Ovary (tissue), 10 donors: ENCODE measurements around the gene SLC7A10. TPM values are rescaled to one million over a fixed set of nuclear protein-coding genes. Genes with fewer than 3 reads are reported as not detected.
A peak's percentile ranks its signal among the peaks of the same experiment; 100 is the strongest.

Source experiments
- DNase-seq, 5 donors: peaks; one replicate each; pipeline ENCODE4 v3.0.0-alpha.2; 2019 to 2020
- H3K27ac ChIP-seq, 2 donors: fragments of 200-600 bp; one replicate each; pipeline versions ENCODE4 v1.5.1 to v1.8.0; 2019 to 2022
- H3K27me3 ChIP-seq: fragments of 200-600 bp; one replicate; pipeline ENCODE4 v1.8.0; 2022
- H3K36me3 ChIP-seq: fragments of 200-600 bp; sonication (generic); one replicate; pipeline ENCODE4 v1.5.1; 2019
- H3K4me1 ChIP-seq: one replicate; pipeline ENCODE4 v1.8.1; 2013; ENCODE audit warnings: mild to moderate bottlenecking, moderate library complexity; ENCODE audit not compliant: insufficient read depth
- H3K4me3 ChIP-seq: fragments of 200-600 bp; sonication (generic); one replicate; pipeline ENCODE4 v1.5.1; 2017
- H3K9me3 ChIP-seq, 2 donors: fragments of 200-600 bp in 1 of 2; sonication (generic) in 1 of 2; one replicate each; pipeline versions ENCODE4 v1.5.1 to v1.8.1; 2013 to 2019; ENCODE audit warnings: mild to moderate bottlenecking in 1 of 2, moderate library complexity in 1 of 2
- EP300 ChIP-seq: sonication (generic); formaldehyde crosslinking; IDR thresholded peaks from one replicate; pipeline ENCODE4 v1.6.1; 2017; ENCODE audit warnings: antibody characterized with exemption
- POLR2A ChIP-seq: fragments of 450-650 bp; IDR thresholded peaks from one replicate; pipeline ENCODE4 v1.6.1; 2017; ENCODE audit warnings: antibody characterized with exemption, mild to moderate bottlenecking, moderate library complexity
- WGBS, 3 donors: extraction: QIAGEN DNeasy Blood & Tissue Kit in 1 of 3; methylation state at CpG; one replicate each; pipeline versions ENCODE4 v1.1.5 to v1.1.7; 2013 to 2017; 5-methylcytosine and 5-hydroxymethylcytosine counted together
- intact Hi-C, 4 donors: fragments of 100-400 bp; cut with DNase I; formaldehyde crosslinking; loops; one replicate each; pipeline versions ENCODE4 v1.11.0 to v1.15.1; 2022 to 2023
- long read RNA-seq, 3 donors: library from polyadenylated mRNA in 2 of 3; unstranded in 2 of 3; transcript quantifications; one replicate each; pipeline ENCODE4 v2.0.0 and lab custom pipeline, GENCODE V29; 2021 to 2026
- polyA plus RNA-seq, 2 donors: library from polyadenylated mRNA; stranded (reverse); fragments of 200-250 nt in 1 of 2; fragments of 350-450 nt in 1 of 2; fragmentation: Illumina TruSeq in 1 of 2; extraction: RNeasy Lipid Tissue Mini Kit (QIAGEN cat#74804) in 1 of 2; gene quantifications; one replicate each; pipeline ENCODE4 v1.2.3, GENCODE V29; 2013 to 2014
- total RNA-seq, 7 donors: library from RNA; depleted of rRNA in 2 of 7; stranded (reverse); fragments of >200 nt in 2 of 7; fragmentation: NEBNext Ultra II Directional in 3 of 7; extraction: Animal tissue kit (Norgen Biotek cat#: 25700) in 3 of 7; gene quantifications; one replicate each; pipeline versions ENCODE4 v1.1.0 to v1.2.4, GENCODE V29; 2016 to 2023
- TF ChIP-seq, protein P1 (sequence below), 3 donors: fragments of 450-650 bp in 2 of 3; fragments of 200-600 bp in 1 of 3; IDR thresholded peaks; one replicate each; pipeline versions ENCODE4 v1.5.1 to v1.8.0; 2016 to 2022; ENCODE audit warnings: antibody characterized with exemption in 3 of 3, mild to moderate bottlenecking in 1 of 3
- donor health status: DM: no; HTN: no; CAD: no; lungs with moderate emphysema.
- donor health status: DM: no; HTN: no; CAD: no.
- donor health status: Bipolar disorder and iron deficiency.
- donor health status: DM: yes; HTN: yes; CAD: no.
- donor health status: DM: no; HTN: no; CAD: no.
- donor health status: DM: yes; HTN: yes; CAD: no.

Gene SLC7A10
- total RNA-seq (not detected), polyA plus RNA-seq (not detected)
- long read RNA-seq, donor 1, partial matches to known transcripts: 0 of 1 reads
- long read RNA-seq, donor 1, other reads (novel, unspliced or antisense): 1 of 1 reads
- long read RNA-seq, donor 2: 0 reads
- long read RNA-seq, donor 3: 0 reads

DNA sequence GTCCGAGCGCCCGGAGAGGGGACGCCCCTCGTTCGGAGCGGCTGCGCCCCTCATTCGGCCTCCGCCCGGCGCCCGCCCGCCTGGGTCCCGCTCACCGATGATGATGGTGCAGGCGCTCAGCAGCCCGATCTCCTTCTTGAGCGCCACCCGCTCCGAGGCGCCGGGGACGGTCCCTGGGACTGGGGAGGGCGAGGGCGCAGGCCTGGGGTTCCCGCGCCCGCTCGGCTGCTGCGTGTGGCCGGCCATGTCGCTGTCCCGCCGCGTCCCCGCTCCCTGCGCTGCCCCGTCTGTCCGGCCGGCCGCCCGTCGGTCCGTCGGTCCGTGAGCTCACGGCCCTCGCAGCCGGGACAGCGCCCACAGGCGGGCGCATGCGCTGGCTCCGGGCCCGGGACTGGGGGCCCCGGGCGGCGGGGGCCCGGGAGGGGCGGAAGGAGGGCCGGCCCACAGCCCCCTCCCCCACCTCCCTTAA, at the start of gene SLC7A10:
Gene SLC7A10, minus strand, starts transcription at position 393 of the 469 bp plus-strand sequence. Its CDS starts 147 bp downstream, at position 246.
- Histone ChIP-seq H3K36me3 (no peaks in the 10 kb centered on the region), H3K4me3 (no peak within 1 kb of the TSS), H3K9me3 (peaks cover 0 to 8% of the 10 kb centered on the region in 2 donors), H3K27me3 (peaks cover 2% of the 10 kb centered on the region), H3K4me1 (no peaks in the 10 kb centered on the region), H3K27ac (no peak within 1 kb of the TSS)
- intact Hi-C loops: no loop called here
- DNase-seq: no peak
- WGBS, 3 donors: 1 to 2% (median 1%) methylated on average over 10 to 62 of the region's 62 CpGs
- TF ChIP-seq POLR2A: no peak
- no peak for TF ChIP-seq EP300
- TF ChIP-seq, protein P1, sequence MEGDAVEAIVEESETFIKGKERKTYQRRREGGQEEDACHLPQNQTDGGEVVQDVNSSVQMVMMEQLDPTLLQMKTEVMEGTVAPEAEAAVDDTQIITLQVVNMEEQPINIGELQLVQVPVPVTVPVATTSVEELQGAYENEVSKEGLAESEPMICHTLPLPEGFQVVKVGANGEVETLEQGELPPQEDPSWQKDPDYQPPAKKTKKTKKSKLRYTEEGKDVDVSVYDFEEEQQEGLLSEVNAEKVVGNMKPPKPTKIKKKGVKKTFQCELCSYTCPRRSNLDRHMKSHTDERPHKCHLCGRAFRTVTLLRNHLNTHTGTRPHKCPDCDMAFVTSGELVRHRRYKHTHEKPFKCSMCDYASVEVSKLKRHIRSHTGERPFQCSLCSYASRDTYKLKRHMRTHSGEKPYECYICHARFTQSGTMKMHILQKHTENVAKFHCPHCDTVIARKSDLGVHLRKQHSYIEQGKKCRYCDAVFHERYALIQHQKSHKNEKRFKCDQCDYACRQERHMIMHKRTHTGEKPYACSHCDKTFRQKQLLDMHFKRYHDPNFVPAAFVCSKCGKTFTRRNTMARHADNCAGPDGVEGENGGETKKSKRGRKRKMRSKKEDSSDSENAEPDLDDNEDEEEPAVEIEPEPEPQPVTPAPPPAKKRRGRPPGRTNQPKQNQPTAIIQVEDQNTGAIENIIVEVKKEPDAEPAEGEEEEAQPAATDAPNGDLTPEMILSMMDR (IDR thresholded peaks at IDR 0.05): no peak

DNA sequence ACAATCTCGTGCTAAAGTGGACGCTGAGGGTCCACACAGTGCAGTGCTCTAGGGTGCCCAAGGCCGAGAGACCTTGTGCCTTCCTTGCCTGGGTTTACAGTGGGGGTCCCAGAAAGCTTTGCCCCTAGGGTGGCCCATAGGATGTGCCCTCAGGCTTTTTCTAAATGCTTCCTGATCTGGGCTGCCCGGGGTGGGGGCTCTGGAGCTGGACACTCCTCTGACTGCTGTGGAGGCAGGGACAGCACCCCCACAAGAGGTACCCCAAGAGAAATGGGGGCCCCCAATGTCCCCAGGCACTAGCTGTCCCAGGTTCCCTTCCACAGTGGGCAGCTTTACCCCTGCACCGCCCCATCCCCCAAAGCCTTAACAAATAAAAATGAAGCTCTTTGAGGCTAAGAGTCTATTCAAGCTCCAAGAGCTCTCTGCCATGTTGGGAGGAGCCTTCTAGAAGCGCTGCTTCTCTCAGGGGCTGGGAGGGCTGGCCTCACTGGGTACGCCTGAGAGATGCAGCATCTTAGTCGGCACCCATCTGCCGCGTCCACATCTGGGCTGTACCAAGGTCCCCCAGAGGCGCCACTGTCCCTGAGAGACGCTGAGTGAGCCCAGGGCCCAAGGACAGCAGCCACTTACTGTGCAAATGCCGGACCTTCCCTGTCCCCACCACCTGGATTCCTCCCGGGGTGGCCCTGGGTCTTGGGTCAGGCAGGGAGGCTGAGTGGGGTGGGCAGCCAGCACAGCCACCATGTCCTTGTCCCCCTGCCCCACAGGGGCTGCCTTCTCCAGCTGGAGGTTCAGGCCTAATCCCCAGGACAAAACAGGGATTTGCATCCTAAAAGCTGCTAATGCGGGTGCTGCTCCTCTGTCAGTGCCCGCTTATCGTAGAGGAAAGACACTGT, 49.3 kb upstream of the SLC7A10 start:
- H3K9me3 ChIP-seq: no peaks in the 10 kb centered on the region
- H3K27ac ChIP-seq: no peak overlapping the region
- H3K4me3 ChIP-seq: no peak overlapping the region
- no peaks in the 10 kb centered on the region for H3K27me3 ChIP-seq
- intact Hi-C loops: no loop called here
- 86 to 89% (median 88%) methylated on average over 17 of the region's 17 CpGs for WGBS, 3 donors
- no peak for TF ChIP-seq EP300
- TF ChIP-seq, protein P1 (IDR thresholded peaks at IDR 0.05): no peak
- no peak for TF ChIP-seq POLR2A
- DNase-seq: no peak
- no peaks in the 10 kb centered on the region for H3K36me3 ChIP-seq
- H3K4me1 ChIP-seq: no peaks in the 10 kb centered on the region

GRCh38 chr19:33273881-33274662, 48.4 kb upstream of the SLC7A10 start:
- no peaks in the 10 kb centered on the region for H3K27me3 ChIP-seq
- no peaks in the 10 kb centered on the region for H3K36me3 ChIP-seq
- 29 to 31% (median 29%) methylated on average over 14 to 16 of the region's 16 CpGs for WGBS, 3 donors
- no peak overlapping the region for H3K4me3 ChIP-seq
- H3K9me3 ChIP-seq: no peaks in the 10 kb centered on the region
- TF ChIP-seq EP300 (no peak), POLR2A (no peak)
- TF ChIP-seq, protein P1 (IDR thresholded peaks at IDR 0.05): no peak
- no peaks in the 10 kb centered on the region for H3K4me1 ChIP-seq
- no peak overlapping the region for H3K27ac ChIP-seq
- intact Hi-C loops: no loop called here
- DNase-seq: peak in 3 of 5 donors; percentile 29 to 49 (median 30)

DNA sequence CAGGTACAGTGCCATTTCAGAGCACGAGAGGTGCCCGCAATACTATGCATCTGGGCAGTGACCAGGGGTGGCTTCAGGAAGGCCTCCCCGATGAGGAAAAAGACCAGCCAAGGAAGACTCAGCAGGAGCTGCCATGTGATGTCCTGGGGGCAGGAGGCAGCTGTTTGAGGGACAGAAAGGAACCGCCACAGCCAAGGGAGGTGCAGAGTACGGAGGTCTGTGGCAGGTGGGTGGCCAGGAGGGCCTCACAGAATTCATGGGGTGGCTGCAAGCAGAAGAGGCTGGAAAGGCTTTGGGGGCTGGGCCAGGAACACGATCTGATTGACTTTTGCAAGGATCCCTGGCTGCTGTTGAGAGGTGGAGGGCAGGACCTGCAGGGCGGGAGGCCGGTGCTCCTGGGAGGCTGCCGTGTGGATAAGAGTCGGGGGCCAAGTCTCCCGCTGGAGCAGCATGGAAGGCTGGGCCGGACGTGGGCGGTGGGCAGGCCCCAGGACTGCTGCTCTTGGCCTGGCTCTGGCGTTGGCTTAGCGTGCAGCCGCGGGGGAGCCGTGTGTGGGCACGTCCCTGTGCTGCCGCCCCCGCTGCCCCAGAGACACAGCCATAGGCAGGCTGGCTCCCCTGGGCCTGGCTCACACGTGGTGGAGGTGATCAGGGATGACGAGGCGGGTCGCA, 47.6 kb upstream of the SLC7A10 start:
- intact Hi-C loops: no loop called here
- Histone ChIP-seq H3K4me3 (no peak overlapping the region), H3K27me3 (no peaks in the 10 kb centered on the region), H3K36me3 (no peaks in the 10 kb centered on the region), H3K9me3 (no peaks in the 10 kb centered on the region), H3K27ac (no peak overlapping the region), H3K4me1 (no peaks in the 10 kb centered on the region)
- no peak for DNase-seq
- TF ChIP-seq, protein P1 (IDR thresholded peaks at IDR 0.05): no peak
- no peak for TF ChIP-seq POLR2A
- TF ChIP-seq EP300: no peak
- WGBS, 3 donors: 33 to 51% (median 40%) methylated on average over 18 to 26 of the region's 26 CpGs
